Testis (tissue), 2 donors: Measurements from ENCODE around the gene ERVFRD-1.

Source experiments
- CTCF ChIP-seq, 3 experiments: fragments of 450-650 bp in 2 of 3; fragments of 200-600 bp in 1 of 3; sonication (generic) in 1 of 3; IDR thresholded peaks; one replicate each; pipeline ENCODE4 v1.5.1; 2016 to 2019; ENCODE audit warnings: antibody characterized with exemption in 3 of 3, mild to moderate bottlenecking in 2 of 3, moderate library complexity in 1 of 3
- POLR2A ChIP-seq: fragments of 450-650 bp; IDR thresholded peaks from one replicate; pipeline ENCODE4 v1.6.1; 2017; ENCODE audit warnings: antibody characterized with exemption, mild to moderate bottlenecking, moderate library complexity

- no peak for TF ChIP-seq CTCF (IDR thresholded peaks at IDR 0.05)
- no peak for TF ChIP-seq POLR2A
Observed at GRCh38 chr6:11155589-11155988, 44.1 kb upstream of the ERVFRD-1 start.
